SK-N-SH treated with all-trans-retinoic acid at 6 μM for 48 hours (cell line): ENCODE data around the gene CDCP1.

Experiments
- ISL1 ChIP-seq: fragments of 250-450 bp; sonication (Bioruptor Pico); IDR thresholded peaks from 2 replicates; pipeline ENCODE4 v2.1.2; 2022; ENCODE audit warnings: mild to moderate bottlenecking, moderate library complexity
- RARB ChIP-seq: fragments of 250-450 bp; sonication (Bioruptor Pico); IDR thresholded peaks from 2 replicates; pipeline ENCODE4 v1.8.0; 2021; ENCODE audit warnings: mild to moderate bottlenecking, moderate library complexity
- ZFP30 ChIP-seq: fragments of 450-650 bp; formaldehyde crosslinking; IDR thresholded peaks from 2 replicates; pipeline ENCODE4 v1.5.0; 2022; ENCODE audit warnings: mild to moderate bottlenecking, moderate library complexity
- ZNF8 ChIP-seq: fragments of 450-650 bp; formaldehyde crosslinking; IDR thresholded peaks from 2 replicates; pipeline ENCODE4 v1.5.0; 2020; ENCODE audit warnings: mild to moderate bottlenecking, moderate library complexity
- TF ChIP-seq, protein P1 (sequence below): fragments of 250-450 bp; sonication (Bioruptor Pico); IDR thresholded peaks from 2 replicates; pipeline ENCODE4 v1.8.0; 2020; ENCODE audit warnings: mild to moderate bottlenecking, moderate library complexity, borderline replicate concordance
- TF ChIP-seq, protein P2 (sequence below): fragments of 250-450 bp; sonication (Bioruptor Pico); IDR thresholded peaks from 2 replicates; pipeline ENCODE4 v1.8.0; 2021; ENCODE audit warnings: low read depth, mild to moderate bottlenecking, moderate library complexity, borderline replicate concordance

DNA sequence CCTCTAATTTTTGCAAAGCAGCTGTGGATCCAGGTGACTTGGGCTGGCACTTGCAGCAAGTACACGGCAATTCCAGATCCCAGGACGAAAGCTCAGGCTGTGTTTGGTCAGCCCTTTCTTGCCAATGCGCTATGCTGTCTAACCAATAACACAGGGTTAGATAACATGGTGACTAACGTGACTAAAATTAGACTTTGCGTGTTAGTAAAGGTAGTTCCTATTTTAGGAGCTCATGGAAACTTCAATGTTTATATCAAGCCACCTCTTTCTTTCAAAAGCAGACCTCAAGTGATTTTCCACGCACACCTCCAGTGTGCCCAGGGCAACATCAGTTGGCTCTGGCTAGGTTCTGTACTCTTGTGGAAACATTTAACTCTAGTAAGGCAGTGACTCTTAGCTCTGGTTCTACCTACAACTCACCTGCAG lies 32.5 kb downstream of the CDCP1 start:
- TF ChIP-seq ISL1 (CRISPR knock-in tag) (no peak), ZFP30 (no peak), ZNF8 (CRISPR knock-in tag) (no peak), RARB (CRISPR knock-in tag) (no peak)
- TF ChIP-seq, protein P1, sequence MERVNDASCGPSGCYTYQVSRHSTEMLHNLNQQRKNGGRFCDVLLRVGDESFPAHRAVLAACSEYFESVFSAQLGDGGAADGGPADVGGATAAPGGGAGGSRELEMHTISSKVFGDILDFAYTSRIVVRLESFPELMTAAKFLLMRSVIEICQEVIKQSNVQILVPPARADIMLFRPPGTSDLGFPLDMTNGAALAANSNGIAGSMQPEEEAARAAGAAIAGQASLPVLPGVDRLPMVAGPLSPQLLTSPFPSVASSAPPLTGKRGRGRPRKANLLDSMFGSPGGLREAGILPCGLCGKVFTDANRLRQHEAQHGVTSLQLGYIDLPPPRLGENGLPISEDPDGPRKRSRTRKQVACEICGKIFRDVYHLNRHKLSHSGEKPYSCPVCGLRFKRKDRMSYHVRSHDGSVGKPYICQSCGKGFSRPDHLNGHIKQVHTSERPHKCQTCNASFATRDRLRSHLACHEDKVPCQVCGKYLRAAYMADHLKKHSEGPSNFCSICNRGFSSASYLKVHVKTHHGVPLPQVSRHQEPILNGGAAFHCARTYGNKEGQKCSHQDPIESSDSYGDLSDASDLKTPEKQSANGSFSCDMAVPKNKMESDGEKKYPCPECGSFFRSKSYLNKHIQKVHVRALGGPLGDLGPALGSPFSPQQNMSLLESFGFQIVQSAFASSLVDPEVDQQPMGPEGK (CRISPR knock-in tag), result no peak
- TF ChIP-seq, protein P2, sequence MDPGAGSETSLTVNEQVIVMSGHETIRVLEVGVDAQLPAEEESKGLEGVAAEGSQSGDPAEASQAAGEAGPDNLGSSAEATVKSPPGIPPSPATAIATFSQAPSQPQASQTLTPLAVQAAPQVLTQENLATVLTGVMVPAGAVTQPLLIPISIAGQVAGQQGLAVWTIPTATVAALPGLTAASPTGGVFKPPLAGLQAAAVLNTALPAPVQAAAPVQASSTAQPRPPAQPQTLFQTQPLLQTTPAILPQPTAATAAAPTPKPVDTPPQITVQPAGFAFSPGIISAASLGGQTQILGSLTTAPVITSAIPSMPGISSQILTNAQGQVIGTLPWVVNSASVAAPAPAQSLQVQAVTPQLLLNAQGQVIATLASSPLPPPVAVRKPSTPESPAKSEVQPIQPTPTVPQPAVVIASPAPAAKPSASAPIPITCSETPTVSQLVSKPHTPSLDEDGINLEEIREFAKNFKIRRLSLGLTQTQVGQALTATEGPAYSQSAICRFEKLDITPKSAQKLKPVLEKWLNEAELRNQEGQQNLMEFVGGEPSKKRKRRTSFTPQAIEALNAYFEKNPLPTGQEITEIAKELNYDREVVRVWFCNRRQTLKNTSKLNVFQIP, result no peak
